Measurements from ENCODE around the gene CNRIP1.

- TF ChIP-seq CTCF (optimal IDR thresholded peaks at IDR 0.05 in 1 of 3, IDR thresholded peaks at IDR 0.05 in 1 of 3, conservative IDR thresholded peaks at IDR 0.05 in 1 of 3; ENCODE audit: extremely low read depth in 1 of 3, insufficient read depth in 2 of 3, low read length in 3 of 3) = no peak
- no peak for TF ChIP-seq EZH2 (IDR thresholded peaks at IDR 0.05; ENCODE audit: low read length)
Observed at GRCh38 chr2:68245066-68245465, 74.7 kb downstream of the CNRIP1 start.
